Large intestine (tissue), 3 donors: ENCODE measurements around the gene GNL2. TPM values are rescaled to one million over a fixed set of nuclear protein-coding genes. Genes with fewer than 3 reads are reported as not detected.
A peak's percentile ranks its signal among the peaks of the same experiment; 100 is the strongest.
"Not testable (repeated sequence)": the region's sequence is repeated elsewhere in the genome, so short reads cannot be mapped to it uniquely, and the experiment has no call there.

Experiments
- DNase-seq, 2 donors: peaks; one replicate each; pipeline versions ENCODE4 v3.0.0 to v3.0.0-alpha.2; 2013
- H3K27ac ChIP-seq: one replicate; pipeline ENCODE4 v1.5.1; 2013; ENCODE audit warnings: low read length
- H3K27me3 ChIP-seq: 2 replicates; pipeline ENCODE4 v1.6.1; 2013; ENCODE audit warnings: low read length; ENCODE audit not compliant: control insufficient read depth, insufficient read depth
- H3K36me3 ChIP-seq: 2 replicates; pipeline ENCODE4 v1.6.1; 2013; ENCODE audit warnings: low read length; ENCODE audit not compliant: control insufficient read depth, insufficient read depth
- H3K4me1 ChIP-seq: one replicate; pipeline ENCODE4 v1.6.1; 2013; ENCODE audit warnings: low read length; ENCODE audit not compliant: control insufficient read depth, insufficient read depth
- H3K4me3 ChIP-seq: one replicate; pipeline ENCODE4 v1.5.1; 2013; ENCODE audit warnings: low read length
- H3K9me3 ChIP-seq: one replicate; pipeline ENCODE4 v1.6.1; 2013; ENCODE audit warnings: mild to moderate bottlenecking, low read depth, low read length, moderate library complexity; ENCODE audit not compliant: control insufficient read depth
- whole genome bisulfite sequencing: methylation state at CpG from one replicate; pipeline ENCODE4 v1.1.5; 2013; ENCODE audit warnings: low lambda C conversion rate; ENCODE audit not compliant: insufficient coverage; 5-methylcytosine and 5-hydroxymethylcytosine counted together
- polyA plus RNA-seq: library from polyadenylated mRNA; unstranded; fragments of 120-200 nt; gene quantifications from one replicate; pipeline ENCODE4 v1.2.1, GENCODE V29; 2013

Gene GNL2
- polyA plus RNA-seq, 1 donor = 56.9 TPM

DNA sequence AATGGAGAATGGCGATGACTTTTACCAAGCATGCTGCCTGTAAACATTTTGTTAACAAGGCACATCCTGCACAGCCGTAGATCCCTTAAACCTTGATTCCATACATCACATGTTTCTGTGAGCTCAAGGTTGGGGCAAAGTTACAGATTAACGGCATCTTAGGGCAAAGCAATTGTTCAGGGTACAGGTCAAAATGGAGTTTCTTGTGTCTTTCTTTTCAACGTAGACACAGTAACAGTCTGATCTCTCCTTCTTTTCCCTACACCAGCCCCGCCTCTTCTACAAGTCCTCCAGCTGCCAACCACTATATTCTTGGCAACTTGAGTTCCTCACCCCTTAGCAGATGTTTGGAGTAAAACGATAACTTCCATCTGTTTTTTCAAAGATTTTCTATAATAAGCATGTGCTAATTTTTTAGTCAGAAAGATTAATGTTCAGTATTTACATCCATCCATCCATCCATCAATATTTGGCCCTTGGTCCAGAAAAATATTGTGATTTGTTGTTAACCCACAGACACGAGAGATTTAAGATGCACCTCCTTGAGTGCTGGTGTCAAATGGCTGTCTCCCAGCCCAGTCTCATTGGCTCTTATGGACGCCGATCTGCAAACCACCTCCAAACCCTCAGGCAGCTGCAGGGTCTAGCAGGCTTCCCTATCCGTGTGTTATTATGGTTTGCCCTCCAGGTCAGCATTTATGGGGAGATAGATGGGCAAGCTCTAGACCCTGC, 35.2 kb downstream of the GNL2 start:
- WGBS = no CpG with 5 or more reads among the region's 10 CpGs
- Histone ChIP-seq H3K9me3 (no peaks in the 10 kb centered on the region), H3K36me3 (peaks cover 27% of the 10 kb centered on the region), H3K27ac (peak overlapping the region; percentile 67), H3K27me3 (no peaks in the 10 kb centered on the region), H3K4me3 (no peak overlapping the region), H3K4me1 (peaks cover 26% of the 10 kb centered on the region)
- DNase-seq = peak; percentile 26 to 45

DNA sequence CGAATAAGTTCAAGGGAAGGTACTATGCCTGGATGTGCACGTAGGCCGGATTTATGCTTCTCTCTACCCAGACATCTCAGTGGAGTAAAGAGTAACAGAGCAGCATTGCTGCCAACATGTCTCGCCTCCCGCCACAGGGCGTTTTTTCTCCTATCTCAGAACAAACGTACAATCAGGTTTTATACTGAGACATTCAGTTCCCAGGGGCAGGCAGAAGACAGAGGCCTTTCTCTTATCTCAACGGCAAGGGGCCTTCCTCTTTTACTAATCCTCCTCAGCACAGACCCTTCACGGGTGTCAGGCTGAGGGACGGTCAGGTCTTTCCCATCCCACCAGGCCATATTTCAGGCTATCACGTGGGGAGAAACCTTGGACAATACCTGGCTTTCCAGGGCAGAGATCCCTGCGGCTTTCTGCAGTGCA, 35.8 kb downstream of the GNL2 start:
- not testable (repeated sequence) for H3K9me3 ChIP-seq, H3K27me3 ChIP-seq, H3K4me3 ChIP-seq
- Histone ChIP-seq H3K4me1 (peaks cover 26% of the 10 kb centered on the region), H3K27ac (peak overlapping the region; percentile 67), H3K36me3 (peaks cover 21% of the 10 kb centered on the region)
- peak in 1 of 2 donors; percentile 34 for DNase-seq
- no CpG with 5 or more reads among the region's 12 CpGs for WGBS

DNA sequence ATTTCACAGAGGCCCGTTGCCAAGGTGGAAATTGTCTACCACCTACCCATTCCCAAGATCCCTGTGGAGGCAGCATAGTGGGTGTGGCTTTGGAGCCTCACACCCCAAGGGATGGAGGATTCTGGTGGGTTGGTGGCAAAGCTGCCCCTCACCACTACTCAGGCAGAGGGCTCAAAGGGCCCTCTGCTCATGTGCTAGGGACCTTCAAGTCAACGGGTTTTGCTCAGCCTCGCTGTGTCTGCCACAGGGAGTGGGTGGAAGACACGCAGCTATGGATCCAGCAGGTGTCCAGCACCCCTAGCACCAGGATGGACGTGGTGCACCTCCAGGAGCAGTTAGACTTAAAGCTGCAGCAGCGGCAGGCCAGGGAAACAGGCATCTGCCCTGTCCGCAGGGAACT, 36.7 kb downstream of the GNL2 start:
- Histone ChIP-seq H3K4me3 (no peak overlapping the region), H3K27ac (no peak overlapping the region), H3K27me3 (no peaks in the 10 kb centered on the region), H3K36me3 (peaks cover 15% of the 10 kb centered on the region), H3K9me3 (no peaks in the 10 kb centered on the region), H3K4me1 (peaks cover 26% of the 10 kb centered on the region)
- no CpG with 5 or more reads among the region's 7 CpGs for WGBS
- DNase-seq = no peak

DNA sequence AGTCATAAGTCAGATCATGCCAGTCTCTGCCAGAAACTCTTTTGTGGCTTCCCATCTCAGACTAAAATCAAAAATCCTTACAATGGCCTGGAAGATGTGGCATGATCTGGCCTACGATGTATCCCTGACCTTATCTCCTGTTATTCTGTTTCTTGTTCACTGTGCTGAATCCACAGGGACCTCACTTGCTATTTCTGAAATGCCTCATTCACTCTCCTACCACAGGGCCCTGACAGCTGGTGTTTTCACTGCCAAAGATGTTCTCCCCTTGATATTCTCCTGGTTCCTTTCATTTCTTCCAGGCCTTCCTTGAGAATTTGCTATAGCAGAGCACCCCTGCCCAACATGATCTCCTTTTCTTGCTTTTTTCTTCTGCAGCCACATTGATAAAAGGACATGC, 37.3 kb downstream of the GNL2 start:
- no CpG with 5 or more reads among the region's 1 CpG for WGBS
- H3K27me3 ChIP-seq = no peaks in the 10 kb centered on the region

DNA sequence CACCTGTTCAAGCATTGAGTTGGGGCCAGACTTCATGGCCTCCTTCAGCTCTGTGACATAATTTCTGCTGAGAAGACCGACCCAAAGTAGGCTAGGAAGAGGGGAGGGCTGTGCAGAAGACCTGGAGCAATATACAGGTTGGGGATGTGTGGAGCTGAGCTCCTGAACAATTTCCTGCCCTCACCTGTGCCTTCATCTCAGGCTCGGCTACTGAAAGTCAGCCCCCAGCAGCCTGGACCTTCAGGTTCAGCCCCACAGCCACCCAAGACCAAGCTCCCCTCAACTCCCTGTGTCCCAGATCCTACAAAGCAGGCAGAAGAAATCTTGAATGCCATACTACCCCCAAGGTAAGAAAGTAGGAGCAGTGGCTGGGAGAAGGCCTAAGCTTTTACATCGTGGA, 38.3 kb downstream of the GNL2 start:
- DNase-seq = no peak
- peaks cover 33% of the 10 kb centered on the region for H3K4me1 ChIP-seq
- peak overlapping the region; percentile 44 for H3K4me3 ChIP-seq
- no peaks in the 10 kb centered on the region for H3K9me3 ChIP-seq
- no CpG with 5 or more reads among the region's 3 CpGs for WGBS
- peaks cover 11% of the 10 kb centered on the region for H3K36me3 ChIP-seq
- H3K27me3 ChIP-seq = no peaks in the 10 kb centered on the region
- no peak overlapping the region for H3K27ac ChIP-seq

More for the DNA sequence above, 37.3 kb downstream of the GNL2 start:
- Histone ChIP-seq H3K4me3 (no peak overlapping the region), H3K36me3 (peaks cover 14% of the 10 kb centered on the region), H3K27ac (no peak overlapping the region), H3K9me3 (no peaks in the 10 kb centered on the region), H3K4me1 (peaks cover 26% of the 10 kb centered on the region)
- DNase-seq = no peak

DNA sequence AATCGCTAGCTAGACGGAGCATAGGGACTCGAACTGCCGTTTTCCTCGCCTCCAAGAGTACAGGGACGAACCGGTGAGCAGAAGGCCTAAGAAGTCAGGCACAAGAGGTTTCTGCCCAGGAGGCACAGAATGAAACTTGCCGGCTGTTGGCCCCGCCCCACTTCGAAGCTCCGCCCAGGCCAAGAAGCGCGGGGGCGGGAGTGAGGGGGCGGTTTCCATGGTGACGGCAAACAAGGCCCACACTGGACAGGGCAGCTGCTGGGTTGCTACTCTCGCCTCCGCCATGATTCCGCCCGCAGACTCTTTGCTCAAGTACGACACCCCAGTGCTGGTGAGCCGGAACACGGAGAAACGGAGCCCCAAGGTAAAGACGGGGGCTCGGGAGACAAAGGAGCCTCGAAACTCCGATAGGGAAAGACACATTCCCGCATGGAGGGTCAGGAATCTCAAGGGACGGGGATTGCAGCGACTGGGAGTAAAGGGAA, 39.0 kb downstream of the GNL2 start, which contains the start of gene DNALI1:
DNALI1 (plus strand) TSS at position 229 of the 485 bp plus-strand sequence; CDS start at position 284, 55 bp downstream.
- H3K27ac ChIP-seq = peak within 1 kb of the TSS; percentile 66
- H3K4me1 ChIP-seq = peaks cover 33% of the 10 kb centered on the region
- no peaks in the 10 kb centered on the region for H3K9me3 ChIP-seq
- H3K4me3 ChIP-seq = peak within 1 kb of the TSS; percentile 44
- H3K27me3 ChIP-seq = no peaks in the 10 kb centered on the region
- peaks cover 11% of the 10 kb centered on the region for H3K36me3 ChIP-seq
- WGBS = 0% methylated on average over 2 of the region's 31 CpGs
- peak; percentile 89 to 94 for DNase-seq

DNA sequence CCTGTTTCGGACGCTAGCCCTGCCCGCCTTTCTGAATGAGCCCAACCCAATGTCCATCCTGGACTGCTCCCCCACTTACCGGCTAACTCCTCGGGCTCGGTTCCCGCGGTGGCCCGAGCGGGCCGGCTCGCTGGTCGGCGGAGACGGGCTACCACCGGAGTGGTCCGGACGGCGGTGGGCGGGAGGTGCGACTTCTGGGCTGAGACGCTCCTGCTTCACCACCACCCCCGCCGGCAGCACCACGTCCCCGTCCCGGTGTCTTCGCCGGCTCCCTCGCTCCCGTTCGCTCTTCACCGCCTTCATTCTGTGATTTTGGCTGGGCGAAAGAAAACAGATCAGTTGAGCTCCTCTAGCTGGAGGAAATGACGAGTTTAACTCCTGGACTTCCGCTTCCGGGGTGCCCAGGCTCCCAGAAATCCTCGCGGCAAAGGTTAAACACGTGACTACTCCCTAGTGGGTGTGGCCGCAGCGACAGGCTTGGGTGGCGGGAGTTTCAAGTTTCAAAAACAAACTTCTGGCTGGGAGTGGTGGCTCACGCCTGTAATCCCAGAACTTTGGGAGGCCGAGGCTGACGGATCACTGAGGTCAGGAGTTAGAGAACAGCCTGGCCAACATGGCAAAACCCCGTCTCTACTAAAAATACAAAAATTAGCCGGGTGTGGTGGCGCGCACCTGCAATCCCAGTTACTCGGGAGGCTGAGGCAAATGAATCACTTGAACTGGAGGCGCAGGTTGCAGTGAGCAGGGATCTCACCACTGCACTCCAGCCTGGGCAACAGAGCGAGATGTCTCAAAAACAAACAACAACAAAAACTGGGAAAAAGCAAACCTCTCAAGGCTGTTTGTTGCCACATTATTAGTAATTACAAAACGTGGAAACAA, 41.6 kb downstream of the GNL2 start, which contains the start of gene SNIP1:
SNIP1 (minus strand) TSS at position 367 of the 882 bp plus-strand sequence; CDS start at position 303, 64 bp downstream.
- Histone ChIP-seq H3K36me3 (peaks cover 11% of the 10 kb centered on the region), H3K27ac (peak within 1 kb of the TSS; percentile 53), H3K4me3 (peak within 1 kb of the TSS; percentile 84), H3K4me1 (peaks cover 23% of the 10 kb centered on the region), H3K27me3 (no peaks in the 10 kb centered on the region), H3K9me3 (no peaks in the 10 kb centered on the region)
- 100% methylated on average over 1 of the region's 54 CpGs for WGBS
- peak; percentile 91 to 94 for DNase-seq

DNA sequence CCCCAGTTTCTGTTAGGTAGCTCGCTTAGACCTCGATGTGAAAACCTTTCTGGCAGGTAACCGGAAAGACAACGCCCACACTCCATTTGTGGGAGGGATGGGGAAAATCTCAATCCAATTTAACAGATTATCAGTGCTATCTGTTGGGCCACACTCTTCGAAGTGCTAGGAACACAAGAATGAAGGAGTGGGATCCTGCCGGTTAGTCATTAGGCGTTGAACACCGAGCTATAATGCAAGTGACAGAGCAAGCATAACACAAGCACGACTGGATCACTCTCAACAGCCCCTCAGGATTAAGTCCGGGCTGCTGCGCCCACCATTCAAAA, 42.2 kb downstream of the GNL2 start:
- Histone ChIP-seq H3K9me3 (no peaks in the 10 kb centered on the region), H3K27ac (peak overlapping the region; percentile 53), H3K27me3 (no peaks in the 10 kb centered on the region), H3K4me3 (peak overlapping the region; percentile 84), H3K4me1 (peaks cover 20% of the 10 kb centered on the region), H3K36me3 (peaks cover 13% of the 10 kb centered on the region)
- WGBS = no CpG with 5 or more reads among the region's 11 CpGs
- no peak for DNase-seq

DNA sequence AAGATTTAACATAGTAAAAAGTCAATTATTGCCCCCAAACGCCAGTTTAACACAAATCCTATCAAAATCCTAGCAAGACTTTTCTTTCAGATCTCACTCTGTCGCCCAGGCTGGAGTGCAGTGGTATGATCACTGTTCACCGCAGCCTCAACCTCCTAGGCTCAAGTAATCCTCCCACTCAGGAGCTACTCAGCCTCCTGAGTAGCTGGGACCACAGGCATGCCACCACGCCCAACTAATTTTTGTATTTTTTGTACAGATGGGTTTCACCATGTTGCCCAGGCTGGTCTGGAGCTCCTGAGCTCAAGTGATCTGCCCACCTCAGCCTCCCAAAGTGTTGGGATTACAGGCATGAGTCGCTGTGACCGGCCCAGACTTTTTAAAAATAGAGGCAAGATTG, 46.4 kb downstream of the GNL2 start:
- Histone ChIP-seq H3K36me3 (peaks cover 37% of the 10 kb centered on the region), H3K27me3 (no peaks in the 10 kb centered on the region), H3K27ac (no peak overlapping the region), H3K4me3 (no peak overlapping the region), H3K9me3 (no peaks in the 10 kb centered on the region), H3K4me1 (peaks cover 6% of the 10 kb centered on the region)
- DNase-seq = no peak
- WGBS = no CpG with 5 or more reads among the region's 6 CpGs

DNA sequence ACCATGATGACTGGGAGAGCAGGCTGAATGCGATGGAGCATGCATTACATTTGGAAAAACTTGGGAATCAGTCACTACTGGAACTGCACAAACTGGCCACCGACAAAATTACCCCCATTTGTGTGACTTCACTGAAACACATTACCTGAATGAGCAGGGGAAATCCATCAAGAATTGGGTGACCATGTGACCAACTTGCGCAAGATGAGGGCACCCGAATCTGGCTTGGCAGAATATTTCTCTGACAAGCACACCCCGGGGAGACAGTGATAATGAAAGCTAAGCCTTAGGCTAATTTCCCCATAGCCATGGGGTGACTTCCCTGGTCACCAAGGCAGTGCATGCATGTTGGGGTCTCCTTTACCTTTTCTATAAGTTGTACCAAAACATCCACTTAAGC, 50.7 kb downstream of the GNL2 start:
- WGBS = no CpG with 5 or more reads among the region's 5 CpGs
- no peaks in the 10 kb centered on the region for H3K27me3 ChIP-seq
- H3K27ac ChIP-seq = no peak overlapping the region
- no peaks in the 10 kb centered on the region for H3K4me1 ChIP-seq
- H3K4me3 ChIP-seq = no peak overlapping the region
- H3K36me3 ChIP-seq = peaks cover 46% of the 10 kb centered on the region
- DNase-seq = no peak
- H3K9me3 ChIP-seq = no peaks in the 10 kb centered on the region
